Smooth muscle cell (in vitro differentiated cells): ENCODE results near the gene VAPA. TPM values are rescaled to one million over a fixed set of nuclear protein-coding genes. Genes with fewer than 3 reads are reported as not detected.
"Not testable (repeated sequence)": the region's sequence is repeated elsewhere in the genome, so short reads cannot be mapped to it uniquely, and the experiment has no call there.

Experiments used
- DNase-seq: peaks from one replicate; lab custom pipeline; 2025; ENCODE audit not compliant: unreplicated experiment; lab: John Stamatoyannopoulos, UW
- H2AFZ ChIP-seq: fragments of 200-600 bp; sonication (generic); 2 replicates; pipeline ENCODE4 v1.6.0; 2016; ENCODE audit warnings: antibody characterized with exemption, low read depth, mild to moderate bottlenecking
- H3F3A ChIP-seq: fragments of 200-600 bp; sonication (generic); 2 replicates; pipeline ENCODE4 v1.6.0; 2017; ENCODE audit warnings: antibody characterized with exemption, low read depth
- H3K27ac ChIP-seq: fragments of 200-600 bp; sonication (generic); 2 replicates; pipeline ENCODE4 v1.5.1; 2016; ENCODE audit warnings: low read depth, mild to moderate bottlenecking
- H3K27me3 ChIP-seq: fragments of 200-600 bp; sonication (generic); 2 replicates; pipeline ENCODE4 v1.6.1; 2016; ENCODE audit warnings: low read depth, mild to moderate bottlenecking
- H3K36me3 ChIP-seq: fragments of 200-600 bp; sonication (generic); 2 replicates; pipeline ENCODE4 v1.5.1; 2016; ENCODE audit warnings: low read depth
- H3K4me1 ChIP-seq: fragments of 200-600 bp; sonication (generic); 2 replicates; pipeline ENCODE4 v1.5.1; 2016; ENCODE audit warnings: low read depth
- H3K4me2 ChIP-seq: fragments of 200-600 bp; sonication (generic); 2 replicates; pipeline ENCODE4 v1.6.0; 2016; ENCODE audit warnings: mild to moderate bottlenecking
- H3K4me3 ChIP-seq: fragments of 200-600 bp; sonication (generic); 2 replicates; pipeline ENCODE4 v1.5.1; 2016; ENCODE audit warnings: mild to moderate bottlenecking
- H3K79me2 ChIP-seq: fragments of 200-600 bp; sonication (generic); 2 replicates; pipeline ENCODE4 v1.6.0; 2016; ENCODE audit warnings: low read depth, mild to moderate bottlenecking
- H3K9ac ChIP-seq: fragments of 200-600 bp; sonication (generic); 2 replicates; pipeline ENCODE4 v1.6.0; 2016; ENCODE audit warnings: low read depth
- H3K9me3 ChIP-seq: fragments of 200-600 bp; sonication (generic); replicated peaks from 2 replicates; pipeline ENCODE4 v1.5.1; 2016; ENCODE audit warnings: low read depth
- H4K20me1 ChIP-seq: fragments of 200-600 bp; sonication (generic); 2 replicates; pipeline ENCODE4 v1.6.0; 2016; ENCODE audit warnings: low read depth
- CTCF ChIP-seq: fragments of 200-600 bp; sonication (generic); IDR thresholded peaks from 2 replicates; pipeline ENCODE4 v1.5.1; 2017; ENCODE audit warnings: borderline replicate concordance, mild to moderate bottlenecking, antibody characterized with exemption; ENCODE audit not compliant: insufficient read depth, poor library complexity, severe bottlenecking
- WGBS: methylation state at CpG from one replicate; pipeline ENCODE4 v1.1.7; 2016; ENCODE audit warnings: low lambda C conversion rate; 5-methylcytosine and 5-hydroxymethylcytosine counted together
- polyA plus RNA-seq: library from polyadenylated mRNA; unstranded; fragments of >200 nt; fragmentation: Nextera tagmentation; extraction: Ambion mirVana; gene quantifications from 2 replicates; pipeline ENCODE4 v1.2.1, GENCODE V29; 2016
- total RNA-seq: library from RNA; depleted of rRNA; stranded (reverse); fragments of >200 nt; gene quantifications from 2 replicates; pipeline ENCODE4 v1.2.3, GENCODE V29; 2014

Gene VAPA
- total and polyA plus RNA-seq, 2 experiments from 2014 or later: 315 to 350 TPM

DNA sequence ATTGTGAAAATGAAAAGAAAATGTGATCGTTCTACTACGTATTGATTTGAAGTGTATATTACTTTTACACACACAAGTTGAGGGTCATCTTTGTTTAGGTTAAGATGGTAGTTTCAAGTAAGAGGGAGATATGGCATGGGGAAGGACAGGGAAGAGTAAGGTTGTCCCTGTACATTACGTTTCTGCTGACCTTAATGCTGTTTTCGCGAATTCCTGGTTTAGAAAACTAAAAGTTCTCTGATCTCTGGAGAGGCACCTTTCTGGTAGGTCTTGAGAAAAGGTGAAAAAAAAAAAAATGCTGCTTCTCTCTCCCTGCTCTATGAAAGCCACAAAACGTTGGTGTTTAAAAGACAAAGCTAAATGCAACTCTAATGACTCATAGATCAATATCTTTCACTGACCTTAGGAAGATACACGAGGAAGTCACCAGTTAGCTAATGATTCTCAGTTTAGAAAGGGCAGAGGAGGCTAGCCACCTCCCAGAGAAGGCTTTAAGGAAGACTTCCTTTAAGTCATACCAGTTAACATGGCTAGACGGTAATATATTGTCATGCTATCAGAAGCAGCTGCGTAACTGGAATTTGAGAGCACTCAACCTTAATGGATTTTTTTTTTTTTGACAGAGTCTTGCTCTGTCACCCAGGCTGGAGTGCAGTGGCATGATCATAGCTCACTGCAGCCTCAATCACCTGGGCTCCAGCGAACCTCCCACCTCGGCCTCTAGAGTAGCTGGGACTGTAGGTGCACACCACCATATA is 14.8 kb upstream of the VAPA start:
- Histone ChIP-seq H3K27ac (peak overlapping the region; percentile 13), H2AFZ (no peak overlapping the region), H3K4me2 (peak overlapping the region; percentile 48), H3K9me3 (no peaks in the 10 kb centered on the region), H3K4me3 (no peak overlapping the region), H3K27me3 (no peaks in the 10 kb centered on the region), H3K9ac (no peak overlapping the region), H3K4me1 (no peaks in the 10 kb centered on the region), H3K36me3 (no peaks in the 10 kb centered on the region), H4K20me1 (no peaks in the 10 kb centered on the region), H3K79me2 (no peaks in the 10 kb centered on the region), H3F3A (peaks cover 11% of the 10 kb centered on the region)
- no peak for TF ChIP-seq CTCF
- 52% methylated on average over 11 of the region's 11 CpGs for WGBS
- DNase-seq: no peak

GRCh38 chr18:9899550-9899930 is 14.3 kb upstream of the VAPA start:
- not testable (repeated sequence) for H3K9me3 ChIP-seq, H3K9ac ChIP-seq, H3K4me2 ChIP-seq, H3K36me3 ChIP-seq, H3K79me2 ChIP-seq, H3K4me3 ChIP-seq, H3K27me3 ChIP-seq, H2AFZ ChIP-seq, H4K20me1 ChIP-seq, DNase-seq, H3F3A ChIP-seq, H3K4me1 ChIP-seq
- 95% methylated on average over 1 of the region's 1 CpG for WGBS
- H3K27ac ChIP-seq: peak overlapping the region; percentile 13

GRCh38 chr18:9900699-9901098 is 13.1 kb upstream of the VAPA start:
- H3K36me3 ChIP-seq: no peaks in the 10 kb centered on the region

GRCh38 chr18:9901377-9901776 is 12.4 kb upstream of the VAPA start:
- no peak for TF ChIP-seq CTCF
- Histone ChIP-seq H3K27me3 (no peaks in the 10 kb centered on the region), H3K4me1 (no peaks in the 10 kb centered on the region), H3F3A (peaks cover 5% of the 10 kb centered on the region), H3K36me3 (no peaks in the 10 kb centered on the region), H3K4me3 (no peak overlapping the region), H3K4me2 (no peak overlapping the region), H3K79me2 (no peaks in the 10 kb centered on the region), H2AFZ (no peak overlapping the region), H3K27ac (no peak overlapping the region), H4K20me1 (no peaks in the 10 kb centered on the region), H3K9ac (no peak overlapping the region), H3K9me3 (no peaks in the 10 kb centered on the region)
- 67% methylated on average over 3 of the region's 3 CpGs for WGBS
- DNase-seq: no peak

More at GRCh38 chr18:9900699-9901098, 13.1 kb upstream of the VAPA start:
- H3K79me2 ChIP-seq: no peaks in the 10 kb centered on the region
- H3K4me2 ChIP-seq: no peak overlapping the region
- no peak overlapping the region for H3K27ac ChIP-seq
- no peak for DNase-seq
- H3K27me3 ChIP-seq: no peaks in the 10 kb centered on the region
- no peak overlapping the region for H3K9ac ChIP-seq
- no peak overlapping the region for H3K4me3 ChIP-seq
- H3K9me3 ChIP-seq: no peaks in the 10 kb centered on the region
- no peak for TF ChIP-seq CTCF
- H4K20me1 ChIP-seq: no peaks in the 10 kb centered on the region
- no peaks in the 10 kb centered on the region for H3K4me1 ChIP-seq
- H3F3A ChIP-seq: peaks cover 5% of the 10 kb centered on the region
- no peak overlapping the region for H2AFZ ChIP-seq
- WGBS: 94% methylated on average over 7 of the region's 7 CpGs

DNA sequence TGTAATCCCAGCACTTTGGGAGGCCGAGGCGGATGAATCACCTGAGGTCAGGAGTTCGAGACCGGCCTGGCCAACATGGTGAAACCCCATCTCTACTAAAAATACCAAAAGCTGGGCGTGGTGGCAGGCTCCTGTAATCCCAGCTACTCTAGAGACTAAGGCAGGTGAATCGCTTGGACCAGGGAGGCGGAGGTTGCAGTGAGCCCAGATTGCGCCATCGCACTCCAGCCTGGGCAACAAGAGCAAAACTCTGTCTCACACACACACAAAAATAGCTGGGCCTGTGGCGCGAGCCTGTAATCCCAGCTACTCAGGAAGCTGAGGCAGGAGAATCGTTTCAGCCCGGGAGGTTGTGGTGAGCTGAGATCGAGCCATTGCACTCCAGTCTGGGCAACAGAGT is 11.6 kb upstream of the VAPA start:
- H3K4me1 ChIP-seq, H3K36me3 ChIP-seq, H4K20me1 ChIP-seq, H3K9ac ChIP-seq, H3K4me3 ChIP-seq, H3K9me3 ChIP-seq, H3K4me2 ChIP-seq, H3K27ac ChIP-seq, DNase-seq, H2AFZ ChIP-seq, H3K79me2 ChIP-seq, H3F3A ChIP-seq, H3K27me3 ChIP-seq: not testable (repeated sequence)
- 65% methylated on average over 14 of the region's 14 CpGs for WGBS
